Kidney tubule cell (primary cell): ENCODE results near the gene MPC2.

ENCODE experiments used
- DNase-seq: peaks from one replicate; pipeline ENCODE4 v3.0.0-alpha.2; 2018; ENCODE audit warnings: low spot score

Gene MPC2

GRCh38 chr1:167936930-167937708, at the start of gene MPC2:
TSS of gene MPC2 (minus strand) at chr1:167937072. CDS start at chr1:167935841, 1,231 bp downstream.
- peak; percentile 54 for DNase-seq

DNA sequence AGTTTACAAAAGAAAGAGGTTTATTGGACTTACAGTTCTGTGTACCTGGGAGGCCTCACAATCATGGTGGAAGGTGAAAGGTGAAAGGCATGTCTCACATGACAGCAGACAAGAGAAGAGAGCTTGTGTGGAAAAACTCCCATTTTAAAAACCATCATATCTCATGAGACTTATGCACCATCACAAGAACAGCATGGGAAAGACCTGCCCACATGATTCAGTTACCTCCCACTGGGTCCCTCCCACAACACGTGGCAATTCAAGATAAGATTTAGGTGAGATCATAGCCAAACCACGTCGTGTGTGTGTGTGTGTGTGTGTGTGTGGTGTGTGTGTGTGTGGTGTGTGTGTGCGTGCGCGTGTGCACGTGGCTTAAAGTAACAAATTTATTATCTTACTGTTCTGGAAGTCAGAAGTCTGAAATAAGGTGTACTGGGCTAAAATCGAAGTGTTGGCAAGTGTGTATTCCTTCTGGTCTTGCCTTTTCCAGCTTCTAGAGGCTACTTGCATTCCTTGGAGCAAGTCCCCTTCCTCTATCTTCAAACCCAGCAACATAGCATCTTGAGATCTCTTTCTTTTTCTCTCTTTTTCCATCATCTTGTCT, 48.1 kb upstream of the MPC2 start:
- no peak for DNase-seq

DNA sequence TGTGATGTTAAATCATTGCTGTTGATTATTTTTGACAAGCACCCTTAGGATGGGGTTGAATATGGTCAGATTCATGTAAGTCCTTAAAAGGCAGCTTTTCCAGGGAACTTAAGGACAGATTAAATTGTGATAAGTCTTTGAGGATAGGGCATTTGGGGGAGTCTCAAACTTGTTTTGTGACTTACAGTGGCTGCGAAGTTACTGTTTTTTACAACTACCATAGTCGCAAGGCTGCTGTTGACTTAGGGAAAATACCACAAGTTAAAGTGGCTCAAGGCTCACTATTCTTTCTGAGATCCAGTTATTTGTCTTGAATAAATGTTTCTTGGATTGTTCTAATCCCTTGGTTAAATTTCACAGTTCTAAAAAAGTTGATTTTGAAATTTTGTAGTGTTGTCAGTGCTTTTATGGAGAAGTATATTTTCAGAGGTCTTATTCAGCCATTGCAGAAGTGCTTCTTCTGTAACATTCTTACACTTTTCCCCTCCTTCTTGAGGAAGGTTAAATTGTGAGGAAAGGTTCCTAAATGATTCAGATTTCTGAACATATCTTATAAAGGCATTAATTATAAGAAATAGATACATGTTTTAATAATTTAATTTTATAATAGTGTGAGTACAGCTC, 47.0 kb upstream of the MPC2 start:
- no peak for DNase-seq

- DNase-seq: no peak
These were observed 45.1 kb upstream of the MPC2 start for GRCh38 chr1:167981933-167982332.

DNA sequence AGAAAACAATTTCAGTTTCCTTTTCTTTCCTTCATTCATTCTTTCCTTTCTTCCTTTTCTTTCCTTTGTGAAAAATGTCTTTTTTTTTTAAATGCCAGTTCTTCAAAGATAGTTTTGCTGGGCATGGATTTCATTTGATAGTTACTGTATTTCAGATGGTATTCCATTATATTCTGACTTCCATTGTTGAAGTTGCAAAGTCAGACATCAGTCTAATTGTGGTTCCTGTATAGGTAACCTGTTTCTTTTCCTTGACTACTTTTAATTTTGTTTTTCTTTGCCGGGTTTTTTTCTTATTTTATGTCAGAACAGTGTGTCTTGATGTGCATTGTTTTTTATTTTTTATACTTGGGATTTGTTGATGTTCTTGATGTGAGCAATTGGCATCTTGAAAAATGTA, 40.4 kb upstream of the MPC2 start:
- DNase-seq: no peak

DNA sequence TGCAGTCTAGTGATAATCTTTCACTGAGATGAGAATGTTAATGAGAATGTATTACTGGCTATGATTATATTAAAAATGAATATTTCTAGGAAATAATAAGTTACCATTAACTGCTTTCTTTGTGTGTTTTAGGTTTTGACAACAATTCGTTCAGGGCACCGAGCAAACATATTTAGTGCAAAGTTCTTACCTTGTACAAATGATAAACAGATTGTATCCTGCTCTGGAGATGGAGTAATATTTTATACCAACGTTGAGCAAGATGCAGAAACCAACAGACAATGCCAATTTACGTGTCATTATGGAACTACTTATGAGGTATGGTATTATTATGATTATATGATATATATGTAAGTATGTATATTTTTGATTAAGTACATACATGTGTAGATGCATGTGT, 37.8 kb upstream of the MPC2 start:
- DNase-seq: no peak

- no peak for DNase-seq
These were observed 37.0 kb upstream of the MPC2 start for GRCh38 chr1:167973832-167974231.

DNA sequence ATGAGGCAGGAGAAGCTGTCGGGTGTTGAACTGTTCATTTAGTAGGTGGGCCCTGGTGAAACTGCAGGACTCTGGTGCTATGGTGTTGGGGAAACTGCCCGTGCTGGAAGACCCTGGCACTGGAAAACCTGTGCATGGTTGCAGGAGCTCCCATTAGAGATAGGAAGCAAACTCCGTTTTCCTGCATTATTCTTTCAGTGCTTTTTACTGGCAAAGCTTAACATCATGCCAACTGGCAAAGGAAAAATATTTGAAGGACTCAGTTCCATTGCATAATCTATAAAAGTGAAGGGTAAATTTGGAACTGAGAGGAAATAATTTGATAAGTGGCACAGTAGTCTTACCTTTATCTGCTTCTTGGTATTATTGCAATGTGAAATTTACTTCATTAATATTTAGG, 31.7 kb upstream of the MPC2 start:
- DNase-seq: no peak

GRCh38 chr1:167966050-167966449, 29.2 kb upstream of the MPC2 start:
- DNase-seq: peak; percentile 24

GRCh38 chr1:167964646-167965045, 27.8 kb upstream of the MPC2 start:
- no peak for DNase-seq

DNA sequence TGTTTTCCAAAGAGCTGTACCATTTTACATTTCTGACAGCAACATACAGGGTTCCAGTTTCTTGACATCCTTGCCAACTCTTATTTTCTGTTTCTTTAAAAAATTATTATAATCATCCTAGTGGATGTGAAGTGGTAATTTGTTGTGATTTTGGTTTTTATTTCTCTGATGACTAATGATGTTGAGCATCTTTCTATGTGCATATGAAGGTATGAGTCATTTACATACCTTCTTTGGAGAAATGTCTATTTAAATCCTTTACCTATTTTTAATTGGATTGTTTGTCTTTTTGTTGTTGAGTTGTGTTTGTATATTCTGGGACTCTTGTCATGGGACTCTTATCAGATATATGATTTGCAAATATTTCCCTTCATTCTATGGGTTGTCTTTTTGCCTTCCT, 20.8 kb upstream of the MPC2 start:
- DNase-seq: no peak

DNA sequence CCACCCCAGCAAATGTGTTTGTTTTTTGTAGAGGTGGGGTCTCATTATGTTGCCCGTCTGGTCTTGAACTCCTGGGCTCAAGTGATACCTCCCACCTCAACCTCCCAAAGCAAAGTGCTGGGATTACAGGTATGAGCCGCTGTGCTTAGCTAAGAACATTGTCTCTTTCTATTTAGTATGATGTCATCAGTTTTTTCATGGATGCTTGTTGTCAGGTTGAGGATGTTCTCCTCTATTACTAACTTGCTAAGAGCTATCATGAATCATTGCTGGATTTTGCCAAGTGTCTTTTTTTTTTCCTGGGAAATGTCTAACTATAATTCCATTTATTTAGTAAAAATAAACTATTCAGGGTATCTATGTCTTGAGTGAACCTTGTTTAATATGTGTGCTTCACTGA, 19.0 kb upstream of the MPC2 start:
- DNase-seq: peak; percentile 48

DNA sequence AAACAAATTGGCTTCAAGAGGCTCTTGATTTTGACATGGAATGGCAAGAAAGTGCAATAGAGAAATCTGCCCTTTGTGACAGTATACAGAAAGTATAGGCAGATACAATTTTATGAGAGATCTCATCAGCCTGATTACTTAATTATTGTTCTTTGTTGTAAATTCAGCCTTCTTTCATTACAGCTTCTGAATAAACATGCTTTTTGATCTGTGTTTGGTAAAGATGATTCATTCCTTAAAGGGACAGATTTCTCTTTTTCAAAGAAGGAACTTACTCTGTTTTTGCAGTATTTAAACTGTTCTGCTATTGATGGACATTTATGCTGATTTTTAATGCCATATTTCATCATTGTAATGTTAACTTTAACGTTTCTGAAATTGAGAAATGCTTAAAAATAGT, 13.7 kb upstream of the MPC2 start:
- no peak for DNase-seq

DNA sequence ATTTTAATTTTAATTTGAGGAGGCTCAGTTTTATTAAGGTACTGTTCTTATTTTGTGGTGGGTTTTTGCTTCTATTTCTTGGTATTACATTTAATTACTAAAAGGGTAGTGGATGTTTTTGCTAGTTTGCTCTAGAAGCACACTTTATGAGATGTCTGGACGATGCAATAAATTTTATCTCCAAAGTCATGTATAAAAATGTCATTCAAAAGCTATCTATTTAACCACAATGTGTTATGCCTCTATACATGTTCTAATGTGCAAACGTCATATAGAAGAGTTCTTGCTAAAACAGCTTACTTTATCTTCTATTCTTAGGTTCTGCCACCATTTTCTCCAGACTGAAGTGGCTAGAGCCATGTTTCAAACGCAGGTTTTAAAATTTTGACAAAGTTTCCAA, 12.9 kb upstream of the MPC2 start:
- DNase-seq: no peak

GRCh38 chr1:167947733-167948132, 10.9 kb upstream of the MPC2 start:
- no peak for DNase-seq

DNA sequence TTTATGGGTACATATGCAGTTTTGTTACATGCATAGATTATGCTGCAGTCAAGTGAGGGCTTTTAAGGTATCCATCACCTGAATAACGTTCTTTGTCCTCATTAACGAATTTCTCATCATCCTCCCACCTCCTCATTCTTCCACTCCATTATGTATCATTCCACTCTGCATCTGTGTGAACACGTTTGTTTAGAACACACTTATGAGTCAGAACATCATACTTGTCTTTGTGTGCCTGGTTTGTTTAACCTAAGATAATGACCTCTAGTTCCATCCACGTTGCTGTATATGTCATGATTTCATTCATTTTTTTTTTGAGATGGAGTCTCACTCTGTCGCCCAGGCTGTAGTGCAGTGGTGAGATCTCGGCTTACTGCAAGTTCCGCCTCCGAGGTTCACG, 6.7 kb upstream of the MPC2 start:
- DNase-seq: no peak

GRCh38 chr1:167940264-167940663, 3.4 kb upstream of the MPC2 start:
- DNase-seq: no peak

GRCh38 chr1:167938080-167938636, 1.3 kb upstream of the MPC2 start:
- DNase-seq: no peak

- no peak for DNase-seq
These were observed 788 bp upstream of the MPC2 start for GRCh38 chr1:167937709-167938010.

DNA sequence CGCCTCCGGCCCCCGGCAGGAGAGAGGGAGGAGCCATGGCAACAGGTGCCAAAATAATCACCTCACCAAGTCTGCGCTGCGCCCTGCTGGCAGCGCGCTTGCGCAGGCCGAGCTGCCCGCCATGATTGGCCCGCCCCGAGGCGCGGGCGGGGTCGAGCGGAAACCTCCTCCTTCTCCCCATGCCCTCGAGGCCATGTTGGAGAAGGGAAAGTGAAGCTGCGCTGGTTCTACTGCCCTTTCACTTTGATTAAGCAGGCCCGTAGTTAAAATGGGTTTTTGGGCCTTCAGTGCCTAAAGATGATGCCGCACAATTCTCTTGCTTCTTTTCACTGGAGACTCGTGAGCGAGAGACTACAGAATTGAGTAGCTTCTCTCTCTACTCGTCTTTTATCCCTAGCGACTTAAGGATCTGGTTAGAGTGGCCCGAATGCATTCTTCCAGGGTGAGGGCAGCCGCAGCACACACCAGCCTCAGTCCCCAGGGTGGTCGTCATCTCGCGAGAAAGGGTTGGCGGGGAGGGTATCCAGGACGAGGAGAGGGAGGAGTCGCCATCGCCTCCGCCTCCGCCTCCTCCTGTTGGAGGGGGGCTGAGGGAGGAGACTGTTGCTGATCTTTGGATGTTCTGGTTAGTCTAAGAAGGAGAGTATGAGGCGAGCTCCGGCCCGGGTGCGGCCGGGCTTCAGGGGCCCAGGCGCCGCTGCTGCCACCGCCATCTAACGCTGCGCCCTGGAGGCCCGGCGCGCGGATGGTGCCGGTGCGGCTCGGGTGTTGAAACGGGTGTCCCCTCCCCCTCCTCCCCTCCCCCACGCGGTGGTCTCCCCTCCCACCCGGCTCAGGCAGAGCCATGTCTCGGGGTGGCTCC, 573 bp downstream of the MPC2 start, which contains the start of gene DCAF6:
TSS of gene DCAF6 (plus strand) at position 616 of the 862 bp plus-strand sequence. CDS start at position 845, 229 bp downstream.
- DNase-seq: peak; percentile 99

GRCh38 chr1:167935216-167936067, 1.4 kb downstream of the MPC2 start:
- DNase-seq: peak; percentile 63
